Measurements from ENCODE around the gene TRAF3IP3.

The TRAF3IP3 gene

DNA sequence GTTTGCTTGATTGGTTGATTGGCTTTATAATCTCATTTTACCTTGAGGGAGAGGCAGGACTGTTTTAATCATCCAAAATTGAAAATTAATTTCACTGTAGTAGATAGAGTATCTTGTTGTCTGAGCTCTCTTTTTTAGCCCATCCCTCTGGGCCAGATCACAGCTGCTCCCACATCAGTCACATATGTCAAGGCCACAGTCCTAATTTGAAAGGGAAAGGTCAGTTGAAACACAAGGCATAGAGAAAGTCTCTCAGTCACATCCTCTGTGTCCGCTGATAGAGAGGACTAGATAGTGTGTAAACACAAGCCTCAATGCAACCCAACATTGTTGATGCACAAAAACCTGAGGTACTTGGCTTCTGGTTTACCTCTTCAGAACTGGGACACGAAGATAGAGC is 21.7 kb downstream of the TRAF3IP3 start:
- TF ChIP-seq, protein P1, sequence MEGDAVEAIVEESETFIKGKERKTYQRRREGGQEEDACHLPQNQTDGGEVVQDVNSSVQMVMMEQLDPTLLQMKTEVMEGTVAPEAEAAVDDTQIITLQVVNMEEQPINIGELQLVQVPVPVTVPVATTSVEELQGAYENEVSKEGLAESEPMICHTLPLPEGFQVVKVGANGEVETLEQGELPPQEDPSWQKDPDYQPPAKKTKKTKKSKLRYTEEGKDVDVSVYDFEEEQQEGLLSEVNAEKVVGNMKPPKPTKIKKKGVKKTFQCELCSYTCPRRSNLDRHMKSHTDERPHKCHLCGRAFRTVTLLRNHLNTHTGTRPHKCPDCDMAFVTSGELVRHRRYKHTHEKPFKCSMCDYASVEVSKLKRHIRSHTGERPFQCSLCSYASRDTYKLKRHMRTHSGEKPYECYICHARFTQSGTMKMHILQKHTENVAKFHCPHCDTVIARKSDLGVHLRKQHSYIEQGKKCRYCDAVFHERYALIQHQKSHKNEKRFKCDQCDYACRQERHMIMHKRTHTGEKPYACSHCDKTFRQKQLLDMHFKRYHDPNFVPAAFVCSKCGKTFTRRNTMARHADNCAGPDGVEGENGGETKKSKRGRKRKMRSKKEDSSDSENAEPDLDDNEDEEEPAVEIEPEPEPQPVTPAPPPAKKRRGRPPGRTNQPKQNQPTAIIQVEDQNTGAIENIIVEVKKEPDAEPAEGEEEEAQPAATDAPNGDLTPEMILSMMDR (IDR thresholded peaks at IDR 0.05; ENCODE audit: low read depth, low read length): no peak

GRCh38 chr1:209778102-209778501 is 22.2 kb downstream of the TRAF3IP3 start:
- TF ChIP-seq, protein P1 (IDR thresholded peaks at IDR 0.05; ENCODE audit: low read depth, low read length): no peak
- H3K4me3 ChIP-seq (ENCODE audit: low read depth, low read length): no peak overlapping the region

More for the DNA sequence above, 21.7 kb downstream of the TRAF3IP3 start:
- H3K4me3 ChIP-seq (ENCODE audit: low read depth, low read length): no peak overlapping the region

GRCh38 chr1:209780268-209780667 is 24.4 kb downstream of the TRAF3IP3 start:
- no peak overlapping the region for H3K4me3 ChIP-seq (ENCODE audit: low read depth, low read length)
- TF ChIP-seq, protein P1 (IDR thresholded peaks at IDR 0.05; ENCODE audit: low read depth, low read length): no peak

- TF ChIP-seq, protein P1 (IDR thresholded peaks at IDR 0.05; ENCODE audit: low read depth, low read length): no peak
These were observed 27.5 kb downstream of the TRAF3IP3 start for GRCh38 chr1:209783386-209783785.

GRCh38 chr1:209784265-209785169 is 28.7 kb downstream of the TRAF3IP3 start, which contains the start of gene C1orf74:
C1orf74 (minus strand) TSS chr1:209784559; CDS start chr1:209783634, 925 bp downstream.
- TF ChIP-seq, protein P1 (IDR thresholded peaks at IDR 0.05; ENCODE audit: low read depth, low read length): no peak

More at GRCh38 chr1:209783386-209783785, 27.5 kb downstream of the TRAF3IP3 start:
- peak overlapping the region; percentile 94 for H3K4me3 ChIP-seq (ENCODE audit: low read depth, low read length)

DNA sequence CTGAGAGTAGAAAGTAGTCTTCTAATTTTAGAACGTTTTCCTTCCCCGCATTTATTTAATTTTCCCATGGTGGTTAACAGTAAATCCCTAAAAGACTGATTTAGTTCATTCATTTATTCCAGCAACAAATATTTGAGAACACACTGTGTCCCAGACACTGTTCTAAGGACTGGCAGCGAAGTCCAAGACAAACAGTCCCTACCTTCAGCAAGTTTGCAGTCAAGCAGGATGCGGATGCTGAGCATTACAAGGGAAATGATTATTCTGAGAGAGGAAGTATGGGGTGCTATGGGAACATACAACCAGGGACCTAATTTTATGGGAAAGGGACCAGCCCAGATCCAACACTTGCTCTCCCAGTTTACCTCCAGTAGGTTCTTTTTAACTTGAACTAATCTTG is 29.7 kb downstream of the TRAF3IP3 start:
- no peak overlapping the region for H3K4me3 ChIP-seq (ENCODE audit: low read depth, low read length)
- TF ChIP-seq, protein P1 (IDR thresholded peaks at IDR 0.05; ENCODE audit: low read depth, low read length): no peak

More at GRCh38 chr1:209784265-209785169, 28.7 kb downstream of the TRAF3IP3 start, which contains the start of gene C1orf74:
- H3K4me3 ChIP-seq (ENCODE audit: low read depth, low read length): peak within 1 kb of the TSS; percentile 94

GRCh38 chr1:209786146-209786545 is 30.3 kb downstream of the TRAF3IP3 start:
- TF ChIP-seq, protein P1 (IDR thresholded peaks at IDR 0.05; ENCODE audit: low read depth, low read length): no peak
- H3K4me3 ChIP-seq (ENCODE audit: low read depth, low read length): no peak overlapping the region

Measured in WI38 (cell line).